ENCODE measurements around the gene HIVEP3.

HIVEP3 gene

GRCh38 chr1:41525891-41526587 is 392.7 kb downstream of the HIVEP3 start:
- DNase-seq, result no peak
- no peak overlapping the region for H3K27ac ChIP-seq (ENCODE audit: low read length)
- no peaks in the 10 kb centered on the region for H3F3A ChIP-seq (ENCODE audit: insufficient read depth, low read length)
- H3K79me2 ChIP-seq (ENCODE audit: low read length), result no peaks in the 10 kb centered on the region
- no peak overlapping the region for H3K9ac ChIP-seq (ENCODE audit: low read length)
- no peaks in the 10 kb centered on the region for H3K4me1 ChIP-seq (ENCODE audit: low read length)
- no peaks in the 10 kb centered on the region for H3K27me3 ChIP-seq (replicated peaks; ENCODE audit: insufficient read depth, low read length)
- no peaks in the 10 kb centered on the region for H3K9me2 ChIP-seq (replicated peaks; ENCODE audit: insufficient read depth, low read length)
- TF ChIP-seq, protein P1, sequence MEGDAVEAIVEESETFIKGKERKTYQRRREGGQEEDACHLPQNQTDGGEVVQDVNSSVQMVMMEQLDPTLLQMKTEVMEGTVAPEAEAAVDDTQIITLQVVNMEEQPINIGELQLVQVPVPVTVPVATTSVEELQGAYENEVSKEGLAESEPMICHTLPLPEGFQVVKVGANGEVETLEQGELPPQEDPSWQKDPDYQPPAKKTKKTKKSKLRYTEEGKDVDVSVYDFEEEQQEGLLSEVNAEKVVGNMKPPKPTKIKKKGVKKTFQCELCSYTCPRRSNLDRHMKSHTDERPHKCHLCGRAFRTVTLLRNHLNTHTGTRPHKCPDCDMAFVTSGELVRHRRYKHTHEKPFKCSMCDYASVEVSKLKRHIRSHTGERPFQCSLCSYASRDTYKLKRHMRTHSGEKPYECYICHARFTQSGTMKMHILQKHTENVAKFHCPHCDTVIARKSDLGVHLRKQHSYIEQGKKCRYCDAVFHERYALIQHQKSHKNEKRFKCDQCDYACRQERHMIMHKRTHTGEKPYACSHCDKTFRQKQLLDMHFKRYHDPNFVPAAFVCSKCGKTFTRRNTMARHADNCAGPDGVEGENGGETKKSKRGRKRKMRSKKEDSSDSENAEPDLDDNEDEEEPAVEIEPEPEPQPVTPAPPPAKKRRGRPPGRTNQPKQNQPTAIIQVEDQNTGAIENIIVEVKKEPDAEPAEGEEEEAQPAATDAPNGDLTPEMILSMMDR (IDR thresholded peaks at IDR 0.05; ENCODE audit: low read length), result no peak
- TF ChIP-seq EZH2 (optimal IDR thresholded peaks at IDR 0.05; ENCODE audit: low read depth, low read length), result no peak
- TF ChIP-seq EZH2phosphoT487 (IDR thresholded peaks at IDR 0.05; ENCODE audit: low read length), result no peak
- no peaks in the 10 kb centered on the region for H3K36me3 ChIP-seq (replicated peaks; ENCODE audit: insufficient read depth, low read length)
- H4K20me1 ChIP-seq (ENCODE audit: insufficient read depth, low read length), result no peaks in the 10 kb centered on the region
- H2AFZ ChIP-seq (ENCODE audit: low read length), result no peak overlapping the region
- H3K4me2 ChIP-seq (ENCODE audit: low read depth, low read length), result no peak overlapping the region
- H3K9me3 ChIP-seq (replicated peaks; ENCODE audit: insufficient read depth, low read length), result no peaks in the 10 kb centered on the region
- H3K4me3 ChIP-seq (ENCODE audit: low read length), result no peak overlapping the region

DNA sequence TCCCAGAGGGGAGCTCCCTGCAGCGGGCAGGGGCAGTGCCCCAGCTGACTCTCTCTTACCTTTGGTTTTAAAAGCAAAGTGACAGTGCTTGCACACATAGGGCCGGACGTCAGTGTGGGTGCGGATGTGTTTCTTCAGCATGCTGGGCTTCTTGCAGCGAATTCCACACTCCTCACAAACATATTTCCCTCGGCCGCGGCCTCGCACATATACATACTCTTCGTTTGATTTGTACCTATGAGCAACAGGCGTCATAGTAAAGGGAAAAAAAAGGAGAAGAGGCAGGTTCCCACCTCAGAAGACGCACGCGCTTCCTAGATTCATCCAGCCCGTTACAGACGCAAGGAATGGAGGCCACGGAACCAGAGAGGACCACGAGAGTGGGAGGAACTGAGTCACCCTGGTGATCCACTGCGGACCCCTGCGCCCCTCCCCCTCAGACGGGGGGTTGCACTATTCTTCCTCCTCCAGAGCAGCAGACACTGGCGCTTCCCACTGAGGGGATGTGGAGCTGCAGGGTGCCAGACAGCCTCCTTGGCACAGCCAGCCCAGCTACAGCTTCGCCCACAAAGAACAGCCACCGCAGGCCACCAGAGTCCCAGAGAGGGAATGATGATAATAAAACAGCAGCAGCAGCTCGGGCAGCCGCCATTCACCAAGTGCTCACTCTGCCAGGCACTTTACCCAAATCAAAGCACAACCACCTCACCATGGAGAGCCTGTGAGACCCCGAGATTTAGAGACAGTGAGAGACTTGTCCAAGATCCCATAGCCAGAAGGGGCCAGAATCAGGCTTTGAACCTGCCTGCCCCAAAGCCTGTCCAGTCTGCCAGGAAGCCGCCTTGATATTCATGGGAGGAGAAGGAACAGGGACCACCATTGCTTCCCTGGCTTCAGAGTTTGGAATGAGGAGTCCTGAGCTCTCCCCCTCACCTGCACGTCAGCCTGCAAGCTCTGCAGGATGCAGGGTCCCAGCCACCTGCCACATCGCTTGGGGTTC is 393.7 kb downstream of the HIVEP3 start:
- Histone ChIP-seq H3F3A (ENCODE audit: insufficient read depth, low read length) (no peaks in the 10 kb centered on the region), H4K20me1 (ENCODE audit: insufficient read depth, low read length) (no peaks in the 10 kb centered on the region), H3K27ac (ENCODE audit: low read length) (no peak overlapping the region), H3K36me3 (replicated peaks; ENCODE audit: insufficient read depth, low read length) (no peaks in the 10 kb centered on the region), H3K4me3 (ENCODE audit: low read length) (no peak overlapping the region), H2AFZ (ENCODE audit: low read length) (no peak overlapping the region), H3K9ac (ENCODE audit: low read length) (no peak overlapping the region), H3K9me2 (replicated peaks; ENCODE audit: insufficient read depth, low read length) (no peaks in the 10 kb centered on the region), H3K9me3 (replicated peaks; ENCODE audit: insufficient read depth, low read length) (no peaks in the 10 kb centered on the region), H3K27me3 (replicated peaks; ENCODE audit: insufficient read depth, low read length) (no peaks in the 10 kb centered on the region), H3K4me2 (ENCODE audit: low read depth, low read length) (no peak overlapping the region), H3K79me2 (ENCODE audit: low read length) (no peaks in the 10 kb centered on the region), H3K4me1 (ENCODE audit: low read length) (no peaks in the 10 kb centered on the region)
- no peak for DNase-seq
- TF ChIP-seq, protein P1 (IDR thresholded peaks at IDR 0.05; ENCODE audit: low read length), result no peak
- TF ChIP-seq EZH2 (optimal IDR thresholded peaks at IDR 0.05; ENCODE audit: low read depth, low read length) (no peak), EZH2phosphoT487 (IDR thresholded peaks at IDR 0.05; ENCODE audit: low read length) (no peak)

GRCh38 chr1:41523949-41524675 is 394.6 kb downstream of the HIVEP3 start:
- Histone ChIP-seq H3K27ac (ENCODE audit: low read length) (no peak overlapping the region), H3K4me2 (ENCODE audit: low read depth, low read length) (no peak overlapping the region), H4K20me1 (ENCODE audit: insufficient read depth, low read length) (no peaks in the 10 kb centered on the region), H2AFZ (ENCODE audit: low read length) (no peak overlapping the region), H3K9me3 (replicated peaks; ENCODE audit: insufficient read depth, low read length) (no peaks in the 10 kb centered on the region), H3K4me1 (ENCODE audit: low read length) (no peaks in the 10 kb centered on the region), H3K9ac (ENCODE audit: low read length) (no peak overlapping the region), H3K27me3 (replicated peaks; ENCODE audit: insufficient read depth, low read length) (no peaks in the 10 kb centered on the region), H3K79me2 (ENCODE audit: low read length) (no peaks in the 10 kb centered on the region), H3K4me3 (ENCODE audit: low read length) (no peak overlapping the region), H3F3A (ENCODE audit: insufficient read depth, low read length) (no peaks in the 10 kb centered on the region), H3K36me3 (replicated peaks; ENCODE audit: insufficient read depth, low read length) (no peaks in the 10 kb centered on the region), H3K9me2 (replicated peaks; ENCODE audit: insufficient read depth, low read length) (no peaks in the 10 kb centered on the region)
- DNase-seq, result no peak
- TF ChIP-seq EZH2phosphoT487 (IDR thresholded peaks at IDR 0.05; ENCODE audit: low read length) (no peak), EZH2 (optimal IDR thresholded peaks at IDR 0.05; ENCODE audit: low read depth, low read length) (no peak)
- TF ChIP-seq, protein P1 (IDR thresholded peaks at IDR 0.05; ENCODE audit: low read length), result no peak
